H1 (cell line): ENCODE results near the gene LRTM2. TPM values are rescaled to one million over a fixed set of nuclear protein-coding genes. Genes with fewer than 3 reads are reported as not detected.

Source experiments
- NANOG ChIP-seq: IDR thresholded peaks from 2 replicates; pipeline ENCODE4 v1.6.1; 2011; ENCODE audit warnings: low read length, low read depth, mild to moderate bottlenecking, inconsistent platforms; ENCODE audit not compliant: insufficient read depth, poor library complexity, severe bottlenecking
- polyA plus RNA-seq, 7 experiments: library from polyadenylated mRNA; depleted of rRNA in 3 of 7; stranded (reverse) in 5 of 7; unstranded in 2 of 7; fragments of >200 nt in 5 of 7; fragments of 200-250 nt in 2 of 7; gene quantifications; 1 replicate in 5 of 7; 2 replicates in 1 of 7; 4 replicates in 1 of 7; pipeline versions ENCODE4 v1.2.1 to v1.2.3, GENCODE V29; 2011 to 2013; ENCODE audit warnings: missing spikeins in 2 of 7, mixed read lengths in 2 of 7
- total RNA-seq: library from RNA; stranded (reverse); fragmentation: NEBNext Ultra II Directional; extraction: Animal tissue kit (Norgen Biotek cat#: 25700); gene quantifications from 2 replicates; pipeline ENCODE4 v1.2.1, GENCODE V29; 2021

Gene LRTM2
- total and polyA plus RNA-seq, 2 of the 8 experiments (the other 6 are each of a cell fraction or from before 2014, with no cell fraction given), result 0.06 TPM; not detected in 1

- no peak for TF ChIP-seq NANOG
- TF ChIP-seq, all 59 proteins: peak for 0
Measured at GRCh38 chr12:1795221-1795784, 25.1 kb upstream of the LRTM2 start (continued).
